KOPT-K1 (cell line): ENCODE results near the gene ERGIC1.

ENCODE experiments used
- H3K27ac ChIP-seq: fragments of 200-600 bp; sonication (generic); 2 replicates; pipeline ENCODE4 v1.5.1; 2016; ENCODE audit warnings: antibody characterized with exemption, mild to moderate bottlenecking, low read depth, low read length; ENCODE audit not compliant: poor library complexity, severe bottlenecking
- H3K36me3 ChIP-seq: fragments of 200-600 bp; sonication (generic); 2 replicates; pipeline ENCODE4 v1.5.1; 2017; ENCODE audit warnings: antibody characterized with exemption, mild to moderate bottlenecking, low read length, moderate library complexity; ENCODE audit not compliant: insufficient read depth
- H3K9me3 ChIP-seq: fragments of 200-600 bp; sonication (generic); 2 replicates; pipeline ENCODE4 v1.5.1; 2017; ENCODE audit warnings: antibody characterized with exemption, low read length, mild to moderate bottlenecking; ENCODE audit not compliant: insufficient read depth, poor library complexity, severe bottlenecking

Gene ERGIC1

GRCh38 chr5:172898218-172898842, 64.3 kb downstream of the ERGIC1 start:
- Histone ChIP-seq H3K9me3 (no peaks in the 10 kb centered on the region), H3K36me3 (peaks cover 92% of the 10 kb centered on the region), H3K27ac (no peak overlapping the region)

DNA sequence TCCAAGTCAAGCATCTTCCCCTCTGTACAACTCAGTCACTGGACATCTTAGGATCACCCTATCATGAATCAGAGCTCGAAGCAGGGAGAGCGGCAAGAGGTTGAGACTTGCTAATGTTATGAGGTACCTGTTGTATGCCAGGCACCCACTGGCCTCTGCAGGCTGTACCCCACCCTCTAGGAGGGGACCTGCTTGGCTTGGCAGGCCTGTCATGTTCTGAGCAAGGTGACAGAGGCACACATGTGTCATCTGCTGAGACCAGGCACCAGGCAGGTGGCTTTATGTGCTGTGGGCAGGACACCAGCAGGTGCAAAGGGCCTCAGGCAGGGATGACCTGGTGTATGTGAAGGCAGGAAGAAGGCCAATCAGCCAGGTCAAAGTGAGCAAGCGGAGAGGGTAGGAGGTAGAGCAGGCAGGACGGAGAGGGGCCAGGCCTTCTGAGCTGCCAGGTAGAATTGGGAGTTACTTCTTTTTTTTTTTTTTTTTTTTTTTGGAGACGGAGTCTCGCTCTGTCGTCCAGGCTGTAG, 64.9 kb downstream of the ERGIC1 start:
- H3K27ac ChIP-seq, result no peak overlapping the region
- no peaks in the 10 kb centered on the region for H3K9me3 ChIP-seq
- peaks cover 95% of the 10 kb centered on the region for H3K36me3 ChIP-seq

DNA sequence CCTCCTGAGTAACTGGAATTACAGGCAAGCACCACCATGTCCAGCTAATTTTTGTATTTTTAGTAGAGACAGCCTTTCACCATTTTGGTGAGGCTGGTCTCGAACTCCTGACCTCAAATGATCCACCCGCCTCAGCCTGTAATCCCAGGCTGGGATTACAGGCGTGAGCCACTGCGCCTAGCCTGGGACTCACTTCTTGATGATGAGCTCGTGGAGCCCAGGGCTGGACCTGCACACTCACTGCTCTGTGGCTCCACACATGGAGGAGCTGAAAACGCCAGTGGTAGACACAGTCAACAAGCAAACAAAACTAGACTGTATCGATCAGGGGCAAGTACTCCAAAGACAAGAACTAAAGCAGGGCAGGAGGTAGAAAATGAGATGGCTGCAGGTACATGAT, 65.4 kb downstream of the ERGIC1 start:
- Histone ChIP-seq H3K36me3 (peaks cover 99% of the 10 kb centered on the region), H3K27ac (no peak overlapping the region), H3K9me3 (no peaks in the 10 kb centered on the region)

DNA sequence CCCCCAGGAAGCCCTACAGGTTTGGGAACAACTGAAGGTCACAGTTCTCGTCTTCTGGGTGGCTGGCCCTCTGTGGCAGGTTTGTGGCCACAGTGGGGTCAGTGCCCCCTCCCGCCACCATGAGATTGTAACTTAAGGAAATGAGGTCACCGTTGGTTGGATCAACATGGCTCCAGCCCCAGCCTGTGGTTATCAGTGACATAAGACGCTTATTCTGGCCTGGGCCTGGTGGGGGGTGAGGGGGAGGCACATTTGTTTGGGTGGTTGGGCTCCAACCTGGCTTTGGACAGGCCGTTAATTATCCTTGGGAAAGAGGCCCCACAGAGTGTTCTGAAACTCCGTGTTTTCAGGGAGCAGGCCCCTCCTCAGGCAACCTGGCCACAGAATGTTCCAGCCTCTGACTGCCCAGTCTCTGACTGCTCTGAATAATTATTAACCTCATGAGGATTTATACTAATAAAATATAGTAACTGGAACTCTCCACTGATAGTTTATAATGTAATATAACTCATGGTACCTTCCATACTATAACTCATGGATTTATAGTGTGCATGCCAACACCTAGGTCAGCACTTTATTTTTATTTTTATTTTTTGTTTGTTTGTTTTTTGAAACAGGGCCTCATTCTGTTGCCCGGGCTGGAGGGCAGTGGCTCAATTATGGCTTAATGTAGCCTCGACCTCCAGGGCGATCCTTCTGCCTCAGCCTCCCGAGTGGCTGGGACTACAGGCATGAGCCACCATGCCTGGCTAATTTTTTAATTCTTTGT, 67.1 kb downstream of the ERGIC1 start:
- H3K27ac ChIP-seq, result no peak overlapping the region
- H3K36me3 ChIP-seq, result peaks cover 100% of the 10 kb centered on the region
- no peaks in the 10 kb centered on the region for H3K9me3 ChIP-seq

DNA sequence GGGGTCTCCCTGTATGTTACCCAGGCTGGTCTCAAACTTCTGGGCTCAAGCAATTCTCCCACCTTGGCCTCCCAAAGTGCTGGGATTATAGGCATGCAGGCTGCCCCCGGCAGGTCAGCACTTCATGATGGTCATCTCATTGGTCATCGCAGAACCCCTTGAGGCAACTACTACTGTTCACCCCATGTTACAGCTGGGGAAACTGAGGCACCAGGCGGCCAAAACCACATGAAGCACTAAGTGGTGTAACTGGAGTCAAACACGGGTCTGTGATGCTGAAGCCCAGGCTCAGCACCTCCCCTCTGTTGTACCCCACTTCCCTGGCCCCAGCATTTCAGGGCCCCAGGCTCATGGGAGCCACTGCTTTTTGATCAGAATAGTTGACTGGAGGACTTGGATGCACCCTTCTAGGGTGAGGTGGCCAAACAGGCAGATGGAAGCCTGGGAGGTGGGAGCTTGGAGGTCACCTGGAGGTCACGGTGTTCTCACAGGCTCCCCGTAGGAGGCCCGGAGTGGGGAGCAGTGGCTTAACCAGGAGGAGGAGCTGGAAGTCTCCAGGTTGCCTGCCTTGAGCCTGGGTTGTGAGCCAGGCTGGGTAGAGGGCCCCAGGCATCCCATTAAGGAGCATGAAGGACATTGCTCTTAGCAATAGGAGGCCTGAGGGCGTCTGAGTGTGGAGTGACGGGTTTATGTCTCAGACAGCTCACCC, 67.9 kb downstream of the ERGIC1 start:
- Histone ChIP-seq H3K27ac (no peak overlapping the region), H3K36me3 (peaks cover 99% of the 10 kb centered on the region), H3K9me3 (no peaks in the 10 kb centered on the region)

GRCh38 chr5:172902497-172903472, 68.7 kb downstream of the ERGIC1 start:
- H3K36me3 ChIP-seq, result peaks cover 91% of the 10 kb centered on the region
- no peak overlapping the region for H3K27ac ChIP-seq

GRCh38 chr5:172903790-172904189, 69.7 kb downstream of the ERGIC1 start:
- peaks cover 86% of the 10 kb centered on the region for H3K36me3 ChIP-seq
- no peaks in the 10 kb centered on the region for H3K9me3 ChIP-seq
- no peak overlapping the region for H3K27ac ChIP-seq

More at GRCh38 chr5:172902497-172903472, 68.7 kb downstream of the ERGIC1 start:
- no peaks in the 10 kb centered on the region for H3K9me3 ChIP-seq

DNA sequence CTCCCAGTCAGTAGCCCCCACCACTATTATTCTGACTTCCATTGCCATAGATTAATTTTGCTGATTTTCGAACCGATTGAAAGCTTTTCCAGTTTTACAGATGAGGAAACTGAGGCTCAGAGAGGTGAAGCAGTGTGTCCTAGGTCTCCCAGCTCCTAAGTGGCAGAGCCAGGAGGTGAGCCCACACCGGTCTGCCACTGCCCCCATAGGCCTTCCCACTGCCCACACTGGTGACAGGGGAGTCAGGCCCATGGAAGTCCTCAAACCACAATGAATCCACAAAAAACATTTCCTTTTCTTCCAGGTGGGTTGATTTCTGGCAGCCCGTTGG, 70.2 kb downstream of the ERGIC1 start:
- no peak overlapping the region for H3K27ac ChIP-seq
- H3K36me3 ChIP-seq, result peaks cover 86% of the 10 kb centered on the region
- no peaks in the 10 kb centered on the region for H3K9me3 ChIP-seq

GRCh38 chr5:172904643-172905345, 70.7 kb downstream of the ERGIC1 start:
- H3K9me3 ChIP-seq, result no peaks in the 10 kb centered on the region
- H3K36me3 ChIP-seq, result peaks cover 86% of the 10 kb centered on the region
- H3K27ac ChIP-seq, result no peak overlapping the region

DNA sequence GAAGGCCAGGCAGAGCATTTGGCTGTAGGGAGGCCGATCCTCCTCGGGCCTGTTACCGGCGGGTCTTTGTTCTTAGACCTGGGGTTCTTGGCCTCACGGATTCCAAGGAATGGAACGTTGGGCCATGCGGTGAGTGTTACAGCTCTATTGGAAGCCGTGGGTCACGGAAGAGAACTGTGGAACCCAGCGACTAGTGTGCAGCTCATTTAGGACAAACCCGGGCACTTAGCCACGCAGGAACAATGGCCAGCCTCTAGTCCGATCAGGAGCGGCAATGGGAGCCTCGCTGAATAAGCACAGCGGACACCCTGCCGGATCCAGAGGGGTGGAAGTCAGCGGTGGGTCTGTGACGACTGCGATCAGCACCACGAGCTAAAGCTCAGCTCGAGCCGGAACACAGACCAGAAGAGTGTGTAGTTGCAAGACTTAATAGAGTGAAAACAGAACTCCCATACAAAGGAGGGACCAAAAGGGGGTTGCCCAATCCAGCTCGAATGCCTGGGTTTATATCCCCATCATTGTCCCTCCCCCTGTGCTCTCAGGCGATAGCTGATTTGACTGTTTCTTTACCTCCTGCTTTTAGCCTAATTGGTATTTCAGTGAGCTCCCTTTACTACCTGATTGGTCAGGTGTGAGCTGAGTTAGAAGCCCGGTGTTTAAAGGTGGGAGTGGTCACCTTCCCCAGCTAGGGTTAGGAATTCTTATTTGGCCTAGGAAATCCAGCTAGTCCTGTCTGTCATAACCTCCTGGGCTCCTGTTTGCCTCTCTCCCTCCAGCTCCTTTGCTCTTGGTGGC, 71.5 kb downstream of the ERGIC1 start:
- no peaks in the 10 kb centered on the region for H3K9me3 ChIP-seq
- no peak overlapping the region for H3K27ac ChIP-seq
- H3K36me3 ChIP-seq, result peaks cover 86% of the 10 kb centered on the region

DNA sequence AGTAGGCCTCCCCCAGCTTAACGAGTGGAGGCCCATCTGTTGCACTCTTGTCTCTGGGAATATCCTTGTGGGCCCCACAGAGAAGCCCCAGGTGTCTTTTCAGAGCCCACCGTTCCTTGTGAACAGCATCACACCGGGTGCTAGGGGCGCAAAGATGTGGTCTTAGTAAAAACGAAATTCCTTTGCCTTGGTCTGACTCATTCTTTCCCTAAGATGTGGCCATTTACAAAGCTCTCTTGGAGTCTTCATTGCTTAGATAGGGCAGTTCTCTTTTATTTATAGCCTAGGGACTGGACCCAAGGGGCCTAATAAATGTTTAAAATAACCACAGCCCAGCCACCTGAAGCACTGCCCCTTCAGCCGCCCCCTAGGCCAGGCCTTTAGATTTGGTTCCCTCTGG, 72.4 kb downstream of the ERGIC1 start:
- no peak overlapping the region for H3K27ac ChIP-seq

DNA sequence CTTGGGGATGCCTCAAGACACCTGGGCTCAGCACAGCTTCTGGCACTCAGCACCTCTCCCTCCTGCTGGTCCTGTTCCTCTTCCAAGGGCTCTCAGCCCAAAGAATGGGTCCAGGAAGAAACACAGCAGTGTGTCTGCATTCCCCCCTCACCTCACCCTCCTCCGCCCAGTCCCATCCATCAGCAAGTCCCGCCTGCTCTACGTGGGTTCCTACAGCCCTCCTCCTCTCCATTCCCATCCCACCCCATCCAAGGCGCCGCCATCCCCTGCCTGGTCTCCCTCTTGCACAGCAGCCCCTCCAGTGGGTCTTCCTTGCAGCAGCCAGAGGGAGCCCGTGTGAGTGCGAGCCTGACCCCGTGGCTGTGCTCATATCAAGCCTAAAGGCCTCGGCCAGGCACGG, 72.8 kb downstream of the ERGIC1 start:
- H3K27ac ChIP-seq, result no peak overlapping the region
- H3K36me3 ChIP-seq, result peaks cover 86% of the 10 kb centered on the region
- no peaks in the 10 kb centered on the region for H3K9me3 ChIP-seq

More for the DNA sequence above, 72.4 kb downstream of the ERGIC1 start:
- Histone ChIP-seq H3K9me3 (no peaks in the 10 kb centered on the region), H3K36me3 (peaks cover 86% of the 10 kb centered on the region)

GRCh38 chr5:172907657-172908056, 73.6 kb downstream of the ERGIC1 start:
- H3K27ac ChIP-seq, result no peak overlapping the region
- peaks cover 86% of the 10 kb centered on the region for H3K36me3 ChIP-seq
- H3K9me3 ChIP-seq, result no peaks in the 10 kb centered on the region
